ENCODE measurements around the gene EPHA2.

- no peak for TF ChIP-seq EZH2 (IDR thresholded peaks at IDR 0.05; ENCODE audit: low read length, missing control alignments)
- no peak for TF ChIP-seq CTCF (conservative IDR thresholded peaks at IDR 0.05 in 1 of 2, IDR thresholded peaks at IDR 0.05 in 1 of 2; ENCODE audit: low read depth in 1 of 2, low read length in 2 of 2)
Observed at GRCh38 chr1:16128338-16128741, 27.5 kb downstream of the EPHA2 start.

Measured in fibroblast of lung (primary cell).